HepG2 (cell line): ENCODE results near the gene CCDC50. TPM values are rescaled to one million over a fixed set of nuclear protein-coding genes. Genes with fewer than 3 reads are reported as not detected.

Source experiments
- ATAC-seq: fragments of 200-7000 bp; cut with Tn5 transposase; 3 replicates; pipeline ENCODE4 v1.9.1; 2020; ENCODE audit warnings: mild to moderate bottlenecking, moderate library complexity
- BruUV-seq: library from RNA; stranded (reverse); fragments of 400-500 nt; replicated peaks from 2 replicates; lab custom pipeline; 2021; lab: Mats Ljungman, UMichigan
- CTCF ChIA-PET: fragments of 300-600 bp; formaldehyde crosslinking; extraction: SDS; loops from one replicate; lab custom pipeline; 2021; ENCODE audit warnings: low total read pairs, inconsistent platforms, low intra/inter-chr PET ratio; lab: Yijun Ruan, JAX
- POLR2A ChIA-PET: fragments of 350-600 bp; sonication (Branson Sonifier 250); formaldehyde crosslinking; loops from one replicate; lab custom pipeline; 2020; ENCODE audit warnings: antibody characterized with exemption, inconsistent platforms; lab: Yijun Ruan, JAX
- DNase-seq: peaks from one replicate; pipeline ENCODE4 v3.0.0-alpha.2; 2015; ENCODE audit warnings: low spot score
- FAIRE-seq: peaks from 3 replicates; lab custom pipeline; 2011; peaks lifted over from hg19 to GRCh38; lab: Jason Lieb, UNC
- H2AFZ ChIP-seq: one replicate; pipeline ENCODE4 v1.6.1; 2011; ENCODE audit warnings: low read length, inconsistent platforms
- H3K27ac ChIP-seq: fragments of 300-600 bp; 3 replicates; pipeline ENCODE4 v1.8.0; 2011; ENCODE audit warnings: mixed run types, mild to moderate bottlenecking, mixed read lengths, low read length, inconsistent platforms; ENCODE audit not compliant: insufficient read depth; ENCODE audit errors: extremely low read length
- H3K27me3 ChIP-seq, 2 experiments: fragments of 200-600 bp in 1 of 2; 2 replicates in 1 of 2; 3 replicates in 1 of 2; pipeline versions ENCODE4 v1.6.0 to v1.8.0; 2011; ENCODE audit warnings: low read length in 2 of 2, mild to moderate bottlenecking in 2 of 2, moderate library complexity in 2 of 2, inconsistent platforms in 1 of 2; ENCODE audit not compliant: insufficient read depth in 2 of 2, control insufficient read depth in 1 of 2
- H3K36me3 ChIP-seq, 2 experiments: fragments of 200-600 bp in 1 of 2; replicated peaks in 1 of 2; 2 replicates in 1 of 2; 3 replicates in 1 of 2; pipeline versions ENCODE4 v1.5.1 to v1.8.0; 2011; ENCODE audit warnings: low read length in 2 of 2, inconsistent platforms in 1 of 2; ENCODE audit not compliant: insufficient read depth in 2 of 2, control insufficient read depth in 1 of 2
- H3K4me1 ChIP-seq: 2 replicates; pipeline ENCODE4 v1.5.1; 2012; ENCODE audit warnings: low read length, inconsistent platforms; ENCODE audit not compliant: insufficient read depth
- H3K4me2 ChIP-seq: 2 replicates; pipeline ENCODE4 v1.6.0; 2011; ENCODE audit warnings: low read depth, low read length, inconsistent platforms
- H3K4me3 ChIP-seq, 3 experiments: fragments of 200-600 bp in 1 of 3; sonication (generic), shearing (Covaris generic) in 1 of 3; replicated peaks in 1 of 3; 2 replicates each; pipeline ENCODE4 v1.5.1; 2011 to 2016; ENCODE audit warnings: low read length in 3 of 3, inconsistent platforms in 2 of 3, low read depth in 2 of 3, mild to moderate bottlenecking in 2 of 3, control low read depth in 1 of 3, mixed read lengths in 1 of 3; ENCODE audit not compliant: insufficient read depth in 1 of 3
- H3K79me2 ChIP-seq: one replicate; pipeline ENCODE4 v1.6.1; 2011; ENCODE audit warnings: low read length, inconsistent platforms; ENCODE audit not compliant: insufficient read depth
- H3K9ac ChIP-seq: 2 replicates; pipeline ENCODE4 v1.6.0; 2011; ENCODE audit warnings: mild to moderate bottlenecking, low read depth, low read length, inconsistent platforms; ENCODE audit not compliant: insufficient read depth
- H3K9me3 ChIP-seq: 2 replicates; pipeline ENCODE4 v1.5.1; 2012; ENCODE audit warnings: mild to moderate bottlenecking, low read length
- H4K20me1 ChIP-seq: 2 replicates; pipeline ENCODE4 v1.6.0; 2011; ENCODE audit warnings: inconsistent platforms, mild to moderate bottlenecking, low read length, moderate library complexity; ENCODE audit not compliant: insufficient read depth
- ATRX ChIP-seq: sonication (generic); formaldehyde crosslinking; IDR thresholded peaks from 2 replicates; pipeline ENCODE4 v1.4.0; 2020; ENCODE audit warnings: missing genetic modification reagents, borderline replicate concordance
- KMT2B ChIP-seq: IDR thresholded peaks from 2 replicates; pipeline ENCODE4 v1.6.1; 2016; ENCODE audit warnings: missing genetic modification reagents, missing compliant biosample characterization
- MED1 ChIP-seq: sonication (generic); formaldehyde crosslinking; IDR thresholded peaks from 2 replicates; pipeline ENCODE4 v1.4.0; 2020; ENCODE audit warnings: missing genetic modification reagents
- NCOR1 ChIP-seq: fragments of 200-600 bp; sonication (generic); IDR thresholded peaks from 2 replicates; pipeline ENCODE4 v1.7.0; 2017; ENCODE audit warnings: antibody characterized with exemption, low read length, borderline replicate concordance
- PAF1 ChIP-seq: IDR thresholded peaks from 2 replicates; pipeline ENCODE4 v1.6.1; 2016; ENCODE audit warnings: missing genetic modification reagents, missing compliant biosample characterization
- TSC22D2 ChIP-seq: sonication (generic); formaldehyde crosslinking; IDR thresholded peaks from 2 replicates; pipeline ENCODE4 v1.5.1; 2020; ENCODE audit warnings: missing genetic modification reagents, mild to moderate bottlenecking, borderline replicate concordance
- ZBTB25 ChIP-seq: IDR thresholded peaks from 2 replicates; pipeline ENCODE4 v1.6.1; 2018; ENCODE audit warnings: missing genetic modification reagents
- ZBTB8A ChIP-seq: sonication (generic); formaldehyde crosslinking; IDR thresholded peaks from 2 replicates; pipeline ENCODE4 v1.4.0; 2020; ENCODE audit warnings: mild to moderate bottlenecking, low read depth, missing genetic modification reagents, borderline replicate concordance
- ZFP1 ChIP-seq: IDR thresholded peaks from 2 replicates; pipeline ENCODE4 v1.6.1; 2016
- ZMYM4 ChIP-seq: sonication (generic); formaldehyde crosslinking; IDR thresholded peaks from 2 replicates; pipeline ENCODE4 v1.8.1; 2023; ENCODE audit warnings: mild to moderate bottlenecking, missing genetic modification reagents
- ZNF335 ChIP-seq: sonication (generic); formaldehyde crosslinking; IDR thresholded peaks from 2 replicates; pipeline ENCODE4 v1.4.0; 2020; ENCODE audit warnings: missing genetic modification reagents
- in situ Hi-C: cut with HindIII; loops from 2 replicates; pipeline ENCODE4 v1.10.0; 2017; ENCODE audit warnings: low pct_unique_long_range_greater_than_20kb; ENCODE audit not compliant: extremely low pct_ligation_motif_present
- intact Hi-C: fragments of 100-400 bp; cut with micrococcal nuclease; formaldehyde crosslinking; loops from one replicate; pipeline ENCODE4 v1.10.0; 2022; ENCODE audit not compliant: unreplicated experiment
- polyA plus RNA-seq, 8 experiments: library from polyadenylated mRNA; depleted of rRNA in 3 of 8; stranded (reverse) in 7 of 8; unstranded in 1 of 8; fragments of >200 nt; fragmentation: Illumina TruSeq in 4 of 8; extraction: Trizol in 4 of 8; gene quantifications; 2 replicates each; pipeline versions ENCODE4 v1.2.1 to v1.2.3, GENCODE V29; 2011 to 2016; ENCODE audit warnings: low read depth in 4 of 8, missing spikeins in 1 of 8, mixed read lengths in 1 of 8; ENCODE audit not compliant: insufficient read depth in 1 of 8
- total RNA-seq, 5 experiments: library from RNA; depleted of rRNA; stranded (reverse); fragments of >200 nt; fragmentation: Illumina TruSeq; extraction: Trizol; gene quantifications; 2 replicates each; pipeline ENCODE4 v1.2.3, GENCODE V29; 2016; ENCODE audit warnings: low read depth in 1 of 5
- TF ChIP-seq, protein P1 (sequence below), 2 experiments: sonication (generic) in 1 of 2; formaldehyde crosslinking in 1 of 2; IDR thresholded peaks; 2 replicates each; pipeline versions ENCODE4 v1.4.0 to v1.6.1; 2018 to 2020; ENCODE audit warnings: missing genetic modification reagents in 2 of 2, borderline replicate concordance in 1 of 2, low read depth in 1 of 2, mild to moderate bottlenecking in 1 of 2, missing biosample characterization in 1 of 2
- TF ChIP-seq, protein P2 (sequence below): IDR thresholded peaks from 2 replicates; pipeline ENCODE4 v1.6.1; 2016; ENCODE audit warnings: missing biosample characterization, missing genetic modification reagents, low read depth
- TF ChIP-seq, protein P3 (sequence below): IDR thresholded peaks from 2 replicates; pipeline ENCODE4 v1.6.1; 2016; ENCODE audit warnings: low read depth, borderline replicate concordance
- TF ChIP-seq, protein P4 (sequence below): fragments of 450-650 bp; IDR thresholded peaks from 2 replicates; pipeline ENCODE4 v1.6.1; 2016

Gene CCDC50
- total and polyA plus RNA-seq, 2 of the 13 experiments (the other 11 are each of a cell fraction or from before 2014, with no cell fraction given): 47.6 to 66.4 TPM

- H3K4me3 ChIP-seq: no peak overlapping the region
- POLR2A ChIA-PET: no interaction called here
- in situ Hi-C loops (no loop called here), intact Hi-C loops (no loop called here)
- no peak overlapping the region for H3K27ac ChIP-seq
- CTCF ChIA-PET: no interaction called here
- no peak for FAIRE-seq
- no peaks in the 10 kb centered on the region for H3K79me2 ChIP-seq
- BruUV-seq: no TSS peak
- H4K20me1 ChIP-seq: no peaks in the 10 kb centered on the region
- no peak overlapping the region for H2AFZ ChIP-seq
- ATAC-seq: no peak
- H3K4me2 ChIP-seq: no peak overlapping the region
- H3K9ac ChIP-seq: no peak overlapping the region
- no peaks in the 10 kb centered on the region for H3K27me3 ChIP-seq
- DNase-seq: no peak
- no peaks in the 10 kb centered on the region for H3K36me3 ChIP-seq
- no peaks in the 10 kb centered on the region for H3K9me3 ChIP-seq
- H3K4me1 ChIP-seq: no peaks in the 10 kb centered on the region
- TF ChIP-seq ZMYM4: no peak
- no peak for TF ChIP-seq ZFP1 (CRISPR knock-in tag)
- TF ChIP-seq, protein P1, sequence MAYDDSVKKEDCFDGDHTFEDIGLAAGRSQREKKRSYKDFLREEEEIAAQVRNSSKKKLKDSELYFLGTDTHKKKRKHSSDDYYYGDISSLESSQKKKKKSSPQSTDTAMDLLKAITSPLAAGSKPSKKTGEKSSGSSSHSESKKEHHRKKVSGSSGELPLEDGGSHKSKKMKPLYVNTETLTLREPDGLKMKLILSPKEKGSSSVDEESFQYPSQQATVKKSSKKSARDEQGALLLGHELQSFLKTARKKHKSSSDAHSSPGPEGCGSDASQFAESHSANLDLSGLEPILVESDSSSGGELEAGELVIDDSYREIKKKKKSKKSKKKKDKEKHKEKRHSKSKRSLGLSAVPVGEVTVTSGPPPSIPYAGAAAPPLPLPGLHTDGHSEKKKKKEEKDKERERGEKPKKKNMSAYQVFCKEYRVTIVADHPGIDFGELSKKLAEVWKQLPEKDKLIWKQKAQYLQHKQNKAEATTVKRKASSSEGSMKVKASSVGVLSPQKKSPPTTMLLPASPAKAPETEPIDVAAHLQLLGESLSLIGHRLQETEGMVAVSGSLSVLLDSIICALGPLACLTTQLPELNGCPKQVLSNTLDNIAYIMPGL (CRISPR knock-in tag; IDR thresholded peaks at IDR 0.05; ENCODE audit: borderline replicate concordance in 1 of 2, low read depth in 1 of 2): no peak
- TF ChIP-seq, protein P2, sequence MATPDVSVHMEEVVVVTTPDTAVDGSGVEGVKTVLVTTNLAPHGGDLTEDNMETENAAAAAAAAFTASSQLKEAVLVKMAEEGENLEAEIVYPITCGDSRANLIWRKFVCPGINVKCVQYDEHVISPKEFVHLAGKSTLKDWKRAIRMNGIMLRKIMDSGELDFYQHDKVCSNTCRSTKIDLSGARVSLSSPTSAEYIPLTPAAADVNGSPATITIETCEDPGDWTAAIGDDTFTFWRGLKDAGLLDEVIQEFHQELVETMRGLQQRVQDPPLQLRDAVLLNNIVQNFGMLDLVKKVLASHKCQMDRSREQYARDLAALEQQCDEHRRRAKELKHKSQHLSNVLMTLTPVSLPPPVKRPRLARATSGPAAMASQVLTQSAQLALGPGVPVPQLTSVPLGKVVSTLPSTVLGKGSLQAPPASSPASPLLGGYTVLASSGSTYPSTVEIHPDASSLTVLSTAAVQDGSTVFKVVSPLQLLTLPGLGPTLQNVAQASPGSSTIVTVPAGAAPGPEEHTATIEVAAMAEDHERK (CRISPR knock-in tag): no peak
- no peak for TF ChIP-seq KMT2B (CRISPR knock-in tag)
- TF ChIP-seq NCOR1: no peak
- TF ChIP-seq MED1 (CRISPR knock-in tag): no peak
- TF ChIP-seq TSC22D2: no peak
- TF ChIP-seq ZBTB25 (CRISPR knock-in tag): no peak
- no peak for TF ChIP-seq ZNF335
- TF ChIP-seq, protein P3, sequence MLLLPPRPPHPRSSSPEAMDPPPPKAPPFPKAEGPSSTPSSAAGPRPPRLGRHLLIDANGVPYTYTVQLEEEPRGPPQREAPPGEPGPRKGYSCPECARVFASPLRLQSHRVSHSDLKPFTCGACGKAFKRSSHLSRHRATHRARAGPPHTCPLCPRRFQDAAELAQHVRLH: no peak
- no peak for TF ChIP-seq ATRX (CRISPR knock-in tag)
- TF ChIP-seq ZBTB8A (CRISPR knock-in tag): no peak
- TF ChIP-seq, protein P4, sequence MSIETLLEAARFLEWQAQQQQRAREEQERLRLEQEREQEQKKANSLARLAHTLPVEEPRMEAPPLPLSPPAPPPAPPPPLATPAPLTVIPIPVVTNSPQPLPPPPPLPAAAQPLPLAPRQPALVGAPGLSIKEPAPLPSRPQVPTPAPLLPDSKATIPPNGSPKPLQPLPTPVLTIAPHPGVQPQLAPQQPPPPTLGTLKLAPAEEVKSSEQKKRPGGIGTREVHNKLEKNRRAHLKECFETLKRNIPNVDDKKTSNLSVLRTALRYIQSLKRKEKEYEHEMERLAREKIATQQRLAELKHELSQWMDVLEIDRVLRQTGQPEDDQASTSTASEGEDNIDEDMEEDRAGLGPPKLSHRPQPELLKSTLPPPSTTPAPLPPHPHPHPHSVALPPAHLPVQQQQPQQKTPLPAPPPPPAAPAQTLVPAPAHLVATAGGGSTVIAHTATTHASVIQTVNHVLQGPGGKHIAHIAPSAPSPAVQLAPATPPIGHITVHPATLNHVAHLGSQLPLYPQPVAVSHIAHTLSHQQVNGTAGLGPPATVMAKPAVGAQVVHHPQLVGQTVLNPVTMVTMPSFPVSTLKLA: no peak
- no peak for TF ChIP-seq PAF1
Measured at GRCh38 chr3:191280882-191281281, 48.3 kb upstream of the CCDC50 start.
